D721Med (cell line): ENCODE measurements around the gene ABHD17C.

Experiments used
- DNase-seq: peaks from one replicate; pipeline ENCODE4 v3.0.0; 2011; ENCODE audit warnings: low spot score; ENCODE audit not compliant: insufficient read length
- FAIRE-seq: peaks from 2 replicates; lab custom pipeline; 2011; peaks lifted over from hg19 to GRCh38; lab: Jason Lieb, UNC
- TF ChIP-seq, protein P1 (sequence below): IDR thresholded peaks from 2 replicates; pipeline ENCODE4 v1.5.1; 2012; ENCODE audit warnings: mild to moderate bottlenecking, control low read depth; ENCODE audit not compliant: insufficient read depth; ENCODE audit errors: missing control alignments

Gene ABHD17C

DNA sequence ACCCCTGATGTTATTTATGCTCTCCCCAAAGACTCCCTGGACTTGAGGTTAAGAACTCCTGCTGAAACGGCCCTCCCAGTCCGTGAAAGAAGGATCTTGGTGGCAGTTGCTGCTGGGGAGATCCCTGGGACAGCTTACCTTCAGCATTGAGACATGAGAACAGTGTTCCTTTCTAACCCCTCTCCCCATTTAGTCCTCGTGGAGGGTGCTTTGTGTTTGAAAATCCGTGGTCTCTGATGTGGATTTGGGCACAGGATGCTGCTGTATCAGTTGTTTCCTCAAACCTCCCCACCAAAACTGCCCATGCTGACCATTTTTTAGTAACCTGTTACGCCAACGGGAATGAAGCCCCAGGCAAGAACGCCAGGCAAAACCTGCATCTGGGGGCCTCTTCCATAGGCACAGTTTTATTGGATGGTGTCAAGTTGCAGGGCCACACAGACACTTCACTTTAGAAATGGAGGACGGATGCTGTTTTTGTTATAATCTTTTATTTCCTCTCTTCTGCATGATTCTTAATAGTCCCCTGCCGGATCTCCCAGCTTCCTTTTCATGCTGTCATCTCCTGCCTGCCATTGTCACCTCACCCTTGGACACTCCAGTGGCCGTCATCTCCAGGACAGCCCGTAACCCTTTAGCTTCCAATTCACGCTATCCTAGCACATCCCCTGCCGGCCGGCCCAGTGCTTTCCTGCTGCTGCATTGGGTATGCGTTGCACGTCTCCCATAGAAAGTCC is 52.4 kb downstream of the ABHD17C start:
- TF ChIP-seq, protein P1, sequence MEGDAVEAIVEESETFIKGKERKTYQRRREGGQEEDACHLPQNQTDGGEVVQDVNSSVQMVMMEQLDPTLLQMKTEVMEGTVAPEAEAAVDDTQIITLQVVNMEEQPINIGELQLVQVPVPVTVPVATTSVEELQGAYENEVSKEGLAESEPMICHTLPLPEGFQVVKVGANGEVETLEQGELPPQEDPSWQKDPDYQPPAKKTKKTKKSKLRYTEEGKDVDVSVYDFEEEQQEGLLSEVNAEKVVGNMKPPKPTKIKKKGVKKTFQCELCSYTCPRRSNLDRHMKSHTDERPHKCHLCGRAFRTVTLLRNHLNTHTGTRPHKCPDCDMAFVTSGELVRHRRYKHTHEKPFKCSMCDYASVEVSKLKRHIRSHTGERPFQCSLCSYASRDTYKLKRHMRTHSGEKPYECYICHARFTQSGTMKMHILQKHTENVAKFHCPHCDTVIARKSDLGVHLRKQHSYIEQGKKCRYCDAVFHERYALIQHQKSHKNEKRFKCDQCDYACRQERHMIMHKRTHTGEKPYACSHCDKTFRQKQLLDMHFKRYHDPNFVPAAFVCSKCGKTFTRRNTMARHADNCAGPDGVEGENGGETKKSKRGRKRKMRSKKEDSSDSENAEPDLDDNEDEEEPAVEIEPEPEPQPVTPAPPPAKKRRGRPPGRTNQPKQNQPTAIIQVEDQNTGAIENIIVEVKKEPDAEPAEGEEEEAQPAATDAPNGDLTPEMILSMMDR, result no peak
- DNase-seq (no peak), FAIRE-seq (no peak)

DNA sequence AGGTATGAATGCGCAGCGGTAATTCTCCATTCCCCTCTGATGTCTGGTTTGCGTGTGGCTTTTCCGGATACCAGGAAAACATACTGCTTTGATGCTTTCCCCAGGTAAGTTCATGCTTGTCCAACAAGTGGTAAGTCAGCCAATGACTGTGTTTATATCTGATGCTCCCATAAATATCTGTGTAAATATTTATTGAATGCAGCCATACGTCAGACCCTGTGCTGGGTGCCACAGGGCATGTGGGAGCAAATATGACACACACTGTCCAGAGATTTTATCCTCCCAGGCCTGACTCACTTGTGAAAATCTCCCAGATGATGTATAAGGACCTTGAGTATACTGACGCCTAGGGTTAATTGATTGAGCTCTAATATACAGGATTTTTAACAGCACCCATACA is 54.5 kb downstream of the ABHD17C start:
- TF ChIP-seq, protein P1, result no peak
- FAIRE-seq, result no peak
- DNase-seq, result no peak

DNA sequence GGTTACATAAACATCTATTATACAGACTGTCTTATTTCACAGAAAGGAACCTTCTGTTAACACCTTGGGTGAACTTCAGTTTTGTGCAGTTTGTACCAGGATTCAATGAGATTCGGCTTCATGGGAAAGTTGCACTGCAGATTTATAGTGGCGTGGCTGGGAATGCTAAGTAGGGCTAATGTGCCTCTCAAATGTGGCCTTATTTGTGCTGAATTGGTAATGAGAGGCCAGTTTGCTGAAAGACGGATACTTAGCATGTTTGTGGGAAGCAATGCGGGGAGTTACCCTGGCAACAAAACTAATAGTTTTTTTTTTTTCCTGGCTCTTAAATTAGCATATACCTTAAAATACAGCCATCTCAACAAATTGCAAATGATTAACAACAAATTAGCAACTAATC is 55.5 kb downstream of the ABHD17C start:
- TF ChIP-seq, protein P1, result no peak
- DNase-seq (no peak), FAIRE-seq (no peak)

DNA sequence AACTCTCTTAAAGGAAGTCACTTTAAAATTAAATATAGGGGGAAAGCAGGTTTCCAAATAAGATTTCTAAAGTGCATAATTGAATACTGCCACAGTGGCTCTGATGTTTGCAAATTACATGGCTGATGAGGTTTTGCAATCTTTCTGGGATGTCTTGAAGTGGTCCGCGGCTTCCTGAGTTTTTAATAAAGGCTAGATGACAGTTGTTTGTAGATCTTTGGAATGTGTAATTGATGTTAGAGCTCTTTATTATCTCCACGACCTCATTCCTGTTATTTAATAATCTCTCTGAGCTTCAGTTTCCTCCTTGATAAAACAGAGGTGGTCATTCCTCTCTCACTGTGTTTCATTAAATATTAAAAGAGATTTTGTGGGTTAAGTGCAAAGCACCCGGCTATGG is 57.1 kb downstream of the ABHD17C start:
- TF ChIP-seq, protein P1, result no peak
- DNase-seq (no peak), FAIRE-seq (no peak)

DNA sequence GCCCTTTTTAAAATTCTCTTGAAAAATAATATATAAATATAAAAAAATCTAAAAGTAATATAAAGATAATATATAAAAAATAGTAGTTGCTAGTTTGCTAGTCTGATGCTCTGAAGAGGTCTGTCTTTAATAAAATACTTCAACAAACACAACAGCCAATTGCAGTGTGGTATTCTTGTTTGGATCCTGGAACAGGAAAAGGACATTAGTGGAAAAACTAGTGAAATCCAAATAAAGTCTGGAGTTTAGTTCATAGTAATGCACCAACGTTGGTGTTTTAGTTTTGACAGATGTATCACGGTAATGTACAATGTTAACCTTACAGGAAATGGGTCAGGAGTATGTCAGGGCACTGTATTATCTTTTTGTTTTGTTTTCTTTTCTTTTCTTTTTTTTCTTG is 58.1 kb downstream of the ABHD17C start:
- TF ChIP-seq, protein P1, result no peak
- FAIRE-seq (no peak), DNase-seq (no peak)

DNA sequence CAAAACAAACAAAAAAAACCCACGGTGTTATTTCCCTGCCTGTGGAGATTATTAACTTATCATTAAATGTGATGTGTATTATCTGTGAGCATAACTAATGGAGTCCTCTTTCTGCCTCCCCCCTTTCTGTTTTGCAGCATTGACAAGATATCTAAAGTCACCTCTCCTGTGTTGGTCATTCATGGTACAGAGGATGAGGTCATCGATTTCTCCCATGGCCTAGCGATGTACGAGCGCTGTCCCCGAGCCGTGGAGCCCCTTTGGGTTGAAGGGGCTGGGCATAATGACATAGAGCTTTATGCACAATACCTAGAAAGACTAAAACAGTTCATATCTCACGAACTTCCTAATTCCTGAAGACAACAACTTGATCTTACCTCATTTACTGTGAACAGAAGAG is 58.9 kb downstream of the ABHD17C start:
- DNase-seq (no peak), FAIRE-seq (no peak)
- TF ChIP-seq, protein P1, result no peak

DNA sequence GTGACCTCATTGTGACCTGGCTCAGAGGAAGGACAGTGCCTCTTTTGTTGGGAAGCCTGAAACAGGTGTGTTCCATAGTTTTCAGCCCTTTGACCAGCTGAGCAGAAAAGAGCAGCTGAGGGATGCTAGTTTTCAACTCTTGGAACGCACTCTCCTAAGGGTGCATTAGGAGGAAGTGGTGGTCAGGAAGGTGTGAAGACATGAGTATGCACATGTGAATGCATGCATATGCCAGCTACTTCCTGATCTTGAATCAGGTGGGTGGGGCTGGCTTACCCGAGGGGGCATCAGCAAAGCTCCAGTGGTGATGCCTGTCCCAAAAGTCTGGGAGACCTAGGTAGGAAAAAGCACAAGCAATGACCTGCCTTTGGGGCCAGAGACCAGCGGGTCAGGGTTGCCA is 60.8 kb downstream of the ABHD17C start:
- TF ChIP-seq, protein P1, result no peak
- DNase-seq (no peak), FAIRE-seq (no peak)
